ENCODE results near the gene ERV3-1.
"Not testable (repeated sequence)": the region's sequence is repeated elsewhere in the genome, so short reads cannot be mapped to it uniquely, and the experiment has no call there.

The ERV3-1 gene

GRCh38 chr7:65006094-65006992, at the start of gene ERV3-1:
Gene ERV3-1, minus strand, starts transcription at chr7:65006687. Its CDS starts 13,661 bp downstream, at chr7:64993026.
- peak; percentile 95 for DNase-seq

GRCh38 chr7:65055786-65056185, 49.3 kb upstream of the ERV3-1 start:
- not testable (repeated sequence) for DNase-seq

- DNase-seq = peak; percentile 1
Measured at GRCh38 chr7:65054466-65054994, 48.0 kb upstream of the ERV3-1 start.

GRCh38 chr7:65051654-65052053, 45.2 kb upstream of the ERV3-1 start:
- not testable (repeated sequence) for DNase-seq

GRCh38 chr7:65051139-65051538, 44.7 kb upstream of the ERV3-1 start:
- DNase-seq = not testable (repeated sequence)

GRCh38 chr7:65046329-65046728, 39.8 kb upstream of the ERV3-1 start:
- DNase-seq = not testable (repeated sequence)

GRCh38 chr7:65045589-65045988, 39.1 kb upstream of the ERV3-1 start:
- DNase-seq = not testable (repeated sequence)

GRCh38 chr7:65038767-65039166, 32.3 kb upstream of the ERV3-1 start:
- peak; percentile 62 for DNase-seq

GRCh38 chr7:65037740-65038688, 31.5 kb upstream of the ERV3-1 start:
- peak; percentile 90 for DNase-seq

GRCh38 chr7:65036526-65036925, 30.0 kb upstream of the ERV3-1 start:
- DNase-seq = not testable (repeated sequence)

GRCh38 chr7:65035469-65035868, 29.0 kb upstream of the ERV3-1 start:
- DNase-seq = not testable (repeated sequence)

GRCh38 chr7:65034120-65034782, 27.8 kb upstream of the ERV3-1 start:
- not testable (repeated sequence) for DNase-seq

GRCh38 chr7:65033391-65033790, 26.9 kb upstream of the ERV3-1 start:
- not testable (repeated sequence) for DNase-seq

- DNase-seq = not testable (repeated sequence)
Measured at GRCh38 chr7:65025023-65025422, 18.5 kb upstream of the ERV3-1 start.

GRCh38 chr7:65020978-65021377, 14.5 kb upstream of the ERV3-1 start:
- not testable (repeated sequence) for DNase-seq

- DNase-seq = not testable (repeated sequence)
Measured at GRCh38 chr7:65009881-65010280, 3.4 kb upstream of the ERV3-1 start.

- DNase-seq = not testable (repeated sequence)
Measured at GRCh38 chr7:65009394-65009793, 2.9 kb upstream of the ERV3-1 start.

GRCh38 chr7:65007036-65007435, 549 bp upstream of the ERV3-1 start:
- DNase-seq = not testable (repeated sequence)

- no peak for DNase-seq
Measured at GRCh38 chr7:65004575-65004974, 1.9 kb downstream of the ERV3-1 start.

GRCh38 chr7:65002972-65003585, 3.4 kb downstream of the ERV3-1 start:
- DNase-seq = no peak

GRCh38 chr7:65001291-65001814, 5.1 kb downstream of the ERV3-1 start:
- no peak for DNase-seq
